NCI-H82 treated with DMSO at 0.1 percent for 48 hours (cell line): ENCODE data around the gene GABPB1.

Experiments used
- DNase-seq: peaks from one replicate; lab custom pipeline; 2025; ENCODE audit not compliant: unreplicated experiment; lab: John Stamatoyannopoulos, UW

Gene GABPB1

GRCh38 chr15:50345298-50345697 is 9.7 kb downstream of the GABPB1 start:
- DNase-seq: no peak

- DNase-seq: no peak
Measured at GRCh38 chr15:50344006-50344464, 11.0 kb downstream of the GABPB1 start.

GRCh38 chr15:50341616-50342136 is 13.3 kb downstream of the GABPB1 start:
- DNase-seq: no peak

- no peak for DNase-seq
Measured at GRCh38 chr15:50340416-50340815, 14.6 kb downstream of the GABPB1 start.

- DNase-seq: no peak
Measured at GRCh38 chr15:50339717-50340116, 15.3 kb downstream of the GABPB1 start.

- DNase-seq: no peak
Measured at GRCh38 chr15:50335251-50335650, 19.7 kb downstream of the GABPB1 start.

GRCh38 chr15:50333229-50333628 is 21.8 kb downstream of the GABPB1 start:
- DNase-seq: no peak

GRCh38 chr15:50330921-50331320 is 24.1 kb downstream of the GABPB1 start:
- DNase-seq: no peak

GRCh38 chr15:50328116-50328515 is 26.9 kb downstream of the GABPB1 start:
- DNase-seq: no peak

GRCh38 chr15:50321680-50322210 is 33.3 kb downstream of the GABPB1 start:
- DNase-seq: no peak

GRCh38 chr15:50320504-50320903 is 34.5 kb downstream of the GABPB1 start:
- DNase-seq: peak; percentile 4

- no peak for DNase-seq
Measured at GRCh38 chr15:50318697-50319096, 36.3 kb downstream of the GABPB1 start.

- peak; percentile 14 for DNase-seq
Measured at GRCh38 chr15:50315814-50316630, 39.0 kb downstream of the GABPB1 start.

- no peak for DNase-seq
Measured at GRCh38 chr15:50312636-50313035, 42.4 kb downstream of the GABPB1 start.

- DNase-seq: no peak
Measured at GRCh38 chr15:50307799-50308198, 47.2 kb downstream of the GABPB1 start.

- DNase-seq: no peak
Measured at GRCh38 chr15:50304836-50305235, 50.2 kb downstream of the GABPB1 start.

- DNase-seq: no peak
Measured at GRCh38 chr15:50302581-50302980, 52.4 kb downstream of the GABPB1 start.

- DNase-seq: no peak
Measured at GRCh38 chr15:50298340-50298739, 56.7 kb downstream of the GABPB1 start.

GRCh38 chr15:50295966-50296365 is 59.0 kb downstream of the GABPB1 start:
- no peak for DNase-seq

GRCh38 chr15:50289749-50290148 is 65.2 kb downstream of the GABPB1 start:
- DNase-seq: no peak

- no peak for DNase-seq
Measured at GRCh38 chr15:50287324-50288116, 67.5 kb downstream of the GABPB1 start.

GRCh38 chr15:50281427-50281826 is 73.6 kb downstream of the GABPB1 start:
- no peak for DNase-seq
